Astrocyte (in vitro differentiated cells and primary cell): ENCODE data around the gene HLA-DQA1.
"Not testable (repeated sequence)": the region's sequence is repeated elsewhere in the genome, so short reads cannot be mapped to it uniquely, and the experiment has no call there.

Source experiments
- CTCF ChIP-seq: IDR thresholded peaks from 2 replicates; pipeline ENCODE4 v1.5.1; 2011; ENCODE audit warnings: low read depth, mild to moderate bottlenecking, inconsistent platforms, low read length, moderate library complexity; ENCODE audit not compliant: insufficient read depth
- EZH2 ChIP-seq: IDR thresholded peaks from 2 replicates; pipeline ENCODE4 v1.6.1; 2012; ENCODE audit warnings: mild to moderate bottlenecking, low read length, inconsistent platforms; ENCODE audit not compliant: insufficient read depth

- TF ChIP-seq CTCF, EZH2: not testable (repeated sequence)
These were observed 36.9 kb downstream of the HLA-DQA1 start for GRCh38 chr6:32674123-32674522.
